ENCODE data around the gene ZBTB16. TPM values are rescaled to one million over a fixed set of nuclear protein-coding genes. Genes with fewer than 3 reads are reported as not detected.

ZBTB16 gene
- polyA plus RNA-seq, 1 donor (not counting 4 experiments of a cell fraction or from before 2014, with no cell fraction given): 0.18 TPM

DNA sequence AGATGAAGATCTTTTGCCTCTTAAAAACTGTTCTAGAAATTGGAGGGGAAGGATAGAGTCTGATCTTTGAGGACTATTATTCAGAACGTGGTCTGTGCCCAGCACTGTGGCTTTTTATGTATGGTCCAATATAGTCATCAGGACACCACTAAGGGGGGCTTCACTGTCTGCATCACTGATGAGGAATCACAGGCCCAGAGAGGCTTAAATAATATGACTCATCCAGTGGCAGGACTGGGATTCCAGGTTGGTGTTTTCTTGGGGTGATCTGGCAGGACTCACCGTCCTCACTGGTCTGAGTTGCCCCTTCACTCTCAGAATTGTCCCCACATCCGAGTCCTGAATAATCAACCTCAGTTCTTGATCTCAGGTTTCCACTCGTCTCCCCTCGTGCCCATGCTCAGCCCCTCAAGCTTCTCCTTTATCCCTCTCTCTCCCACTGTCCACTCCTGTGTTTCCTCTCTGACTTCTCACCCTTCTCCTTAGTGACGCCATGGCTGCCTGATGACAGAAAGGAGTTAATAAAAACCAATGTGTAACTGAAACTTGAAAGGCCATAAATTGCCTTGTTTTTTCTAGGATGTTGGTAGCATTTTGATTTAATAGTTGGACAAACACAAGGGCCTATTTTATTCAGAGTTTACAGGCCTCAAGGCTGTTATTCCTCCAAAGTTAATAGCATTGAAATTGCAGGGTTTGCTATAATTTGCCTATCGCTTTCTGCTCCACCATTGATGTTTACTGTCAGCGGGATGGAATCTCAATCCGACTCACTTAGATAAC is 141.0 kb downstream of the ZBTB16 start:
- Histone ChIP-seq H3K27ac (ENCODE audit: control insufficient read depth, insufficient read depth, low read length) (no peak overlapping the region), H3K27me3 (ENCODE audit: control insufficient read depth, extremely low read depth, insufficient read depth, low read length) (peaks cover 7% of the 10 kb centered on the region), H3K9me3 (ENCODE audit: control insufficient read depth, low read depth, low read length) (no peaks in the 10 kb centered on the region), H4K20me1 (ENCODE audit: control insufficient read depth, extremely low read depth, insufficient read depth, low read length) (no peaks in the 10 kb centered on the region), H3K4me1 (ENCODE audit: control insufficient read depth, extremely low read depth, insufficient read depth, low read length) (no peaks in the 10 kb centered on the region), H3K4me3 (ENCODE audit: control insufficient read depth in 2 of 3, extremely low read depth in 1 of 3, insufficient read depth in 2 of 3, low read depth in 1 of 3, low read length in 3 of 3) (no peak overlapping the region), H3K9me1 (ENCODE audit: control insufficient read depth, extremely low read depth, insufficient read depth, low read length) (no peaks in the 10 kb centered on the region), H3K9ac (ENCODE audit: control insufficient read depth, extremely low read depth, insufficient read depth, low read length) (no peak overlapping the region), H2AFZ (ENCODE audit: control insufficient read depth, low read length) (no peak overlapping the region), H3K36me3 (ENCODE audit: control insufficient read depth in 2 of 2, extremely low read depth in 1 of 2, insufficient read depth in 2 of 2, low read length in 2 of 2) (no peaks in the 10 kb centered on the region), H3K79me2 (ENCODE audit: control insufficient read depth, insufficient read depth, low read length) (no peaks in the 10 kb centered on the region), H3K4me2 (ENCODE audit: control insufficient read depth, extremely low read depth, insufficient read depth, low read depth, low read length) (no peak overlapping the region)
- DNase-seq (ENCODE audit: low read depth, low spot score) (no peak), FAIRE-seq (no peak)
- dilution Hi-C loops (cut with MboI; ENCODE audit: extremely low pct_ligation_motif_present, low sequenced_read_pairs): no loop called here
- TF ChIP-seq, protein P1, sequence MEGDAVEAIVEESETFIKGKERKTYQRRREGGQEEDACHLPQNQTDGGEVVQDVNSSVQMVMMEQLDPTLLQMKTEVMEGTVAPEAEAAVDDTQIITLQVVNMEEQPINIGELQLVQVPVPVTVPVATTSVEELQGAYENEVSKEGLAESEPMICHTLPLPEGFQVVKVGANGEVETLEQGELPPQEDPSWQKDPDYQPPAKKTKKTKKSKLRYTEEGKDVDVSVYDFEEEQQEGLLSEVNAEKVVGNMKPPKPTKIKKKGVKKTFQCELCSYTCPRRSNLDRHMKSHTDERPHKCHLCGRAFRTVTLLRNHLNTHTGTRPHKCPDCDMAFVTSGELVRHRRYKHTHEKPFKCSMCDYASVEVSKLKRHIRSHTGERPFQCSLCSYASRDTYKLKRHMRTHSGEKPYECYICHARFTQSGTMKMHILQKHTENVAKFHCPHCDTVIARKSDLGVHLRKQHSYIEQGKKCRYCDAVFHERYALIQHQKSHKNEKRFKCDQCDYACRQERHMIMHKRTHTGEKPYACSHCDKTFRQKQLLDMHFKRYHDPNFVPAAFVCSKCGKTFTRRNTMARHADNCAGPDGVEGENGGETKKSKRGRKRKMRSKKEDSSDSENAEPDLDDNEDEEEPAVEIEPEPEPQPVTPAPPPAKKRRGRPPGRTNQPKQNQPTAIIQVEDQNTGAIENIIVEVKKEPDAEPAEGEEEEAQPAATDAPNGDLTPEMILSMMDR (optimal IDR thresholded peaks at IDR 0.05 in 1 of 3, IDR thresholded peaks at IDR 0.05 in 1 of 3, conservative IDR thresholded peaks at IDR 0.05 in 1 of 3; ENCODE audit: extremely low read depth in 1 of 3, insufficient read depth in 2 of 3, low read length in 3 of 3): no peak
- TF ChIP-seq EZH2 (IDR thresholded peaks at IDR 0.05; ENCODE audit: low read length): no peak

- H3K9ac ChIP-seq (ENCODE audit: control insufficient read depth, extremely low read depth, insufficient read depth, low read length): no peak overlapping the region
- no peaks in the 10 kb centered on the region for H3K4me1 ChIP-seq (ENCODE audit: control insufficient read depth, extremely low read depth, insufficient read depth, low read length)
- dilution Hi-C loops (cut with MboI; ENCODE audit: extremely low pct_ligation_motif_present, low sequenced_read_pairs): no loop called here
- H2AFZ ChIP-seq (ENCODE audit: control insufficient read depth, low read length): no peak overlapping the region
- no peak for DNase-seq (ENCODE audit: low read depth, low spot score)
- no peaks in the 10 kb centered on the region for H3K9me1 ChIP-seq (ENCODE audit: control insufficient read depth, extremely low read depth, insufficient read depth, low read length)
- no peak overlapping the region for H3K4me3 ChIP-seq (ENCODE audit: control insufficient read depth in 2 of 3, extremely low read depth in 1 of 3, insufficient read depth in 2 of 3, low read depth in 1 of 3, low read length in 3 of 3)
- no peak for TF ChIP-seq EZH2 (IDR thresholded peaks at IDR 0.05; ENCODE audit: low read length)
- TF ChIP-seq, protein P1 (optimal IDR thresholded peaks at IDR 0.05 in 1 of 3, IDR thresholded peaks at IDR 0.05 in 1 of 3, conservative IDR thresholded peaks at IDR 0.05 in 1 of 3; ENCODE audit: extremely low read depth in 1 of 3, insufficient read depth in 2 of 3, low read length in 3 of 3): no peak
- H3K9me3 ChIP-seq (ENCODE audit: control insufficient read depth, low read depth, low read length): no peaks in the 10 kb centered on the region
- no peaks in the 10 kb centered on the region for H3K36me3 ChIP-seq (ENCODE audit: control insufficient read depth in 2 of 2, extremely low read depth in 1 of 2, insufficient read depth in 2 of 2, low read length in 2 of 2)
- H3K4me2 ChIP-seq (ENCODE audit: control insufficient read depth, extremely low read depth, insufficient read depth, low read depth, low read length): no peak overlapping the region
- H4K20me1 ChIP-seq (ENCODE audit: control insufficient read depth, extremely low read depth, insufficient read depth, low read length): no peaks in the 10 kb centered on the region
- no peak overlapping the region for H3K27ac ChIP-seq (ENCODE audit: control insufficient read depth, insufficient read depth, low read length)
- FAIRE-seq: no peak
- peaks cover 12% of the 10 kb centered on the region for H3K27me3 ChIP-seq (ENCODE audit: control insufficient read depth, extremely low read depth, insufficient read depth, low read length)
- no peaks in the 10 kb centered on the region for H3K79me2 ChIP-seq (ENCODE audit: control insufficient read depth, insufficient read depth, low read length)
These were observed 141.7 kb downstream of the ZBTB16 start for GRCh38 chr11:114201219-114201618.
